Endothelial cell of umbilical vein (primary cell): ENCODE results near the gene EXOC7. TPM values are rescaled to one million over a fixed set of nuclear protein-coding genes. Genes with fewer than 3 reads are reported as not detected.

ENCODE experiments used
- BruUV-seq: library from RNA; stranded (reverse); fragments of 400-500 nt; replicated peaks from 2 replicates; lab custom pipeline; 2021; lab: Mats Ljungman, UMichigan
- CTCF ChIA-PET: fragments of 300-600, 350-600 bp; sonication (Branson Sonifier 250); formaldehyde crosslinking; loops from one replicate; lab custom pipeline; 2021; ENCODE audit warnings: antibody characterized with exemption, inconsistent platforms; lab: Charles Lee
- POLR2A ChIA-PET: fragments of 300-600, 350-600 bp; sonication (Branson Sonifier 250); formaldehyde crosslinking; loops from one replicate; lab custom pipeline; 2021; ENCODE audit warnings: antibody characterized with exemption, inconsistent platforms; lab: Charles Lee
- DNase-seq: peaks from one replicate; pipeline ENCODE4 v3.0.0-alpha.2; 2011; ENCODE audit warnings: low read depth, low spot score
- FAIRE-seq: peaks from 2 replicates; lab custom pipeline; 2011; peaks lifted over from hg19 to GRCh38; lab: Jason Lieb, UNC
- H2AFZ ChIP-seq: 2 replicates; pipeline ENCODE4 v1.6.0; 2012; ENCODE audit warnings: low read depth, low read length, control low read depth, inconsistent platforms
- H3K27ac ChIP-seq: 2 replicates; pipeline ENCODE4 v1.5.1; 2011; ENCODE audit warnings: low read depth, mild to moderate bottlenecking, control low read depth, low read length, moderate library complexity; ENCODE audit not compliant: insufficient read depth
- H3K27me3 ChIP-seq, 2 experiments: 2 replicates each; pipeline versions ENCODE4 v1.6.0 to v1.6.1; 2011; ENCODE audit warnings: low read length in 2 of 2, mixed read lengths in 1 of 2; ENCODE audit not compliant: control insufficient read depth in 2 of 2, insufficient read depth in 2 of 2
- H3K36me3 ChIP-seq, 2 experiments: 2 replicates in 1 of 2; 3 replicates in 1 of 2; pipeline ENCODE4 v1.5.1; 2011; ENCODE audit warnings: low read length in 2 of 2, mild to moderate bottlenecking in 1 of 2, moderate library complexity in 1 of 2; ENCODE audit not compliant: control insufficient read depth in 2 of 2, insufficient read depth in 2 of 2; ENCODE audit errors: extremely low read depth in 1 of 2
- H3K4me1 ChIP-seq: 3 replicates; pipeline ENCODE4 v1.5.1; 2011; ENCODE audit warnings: mild to moderate bottlenecking, low read length; ENCODE audit not compliant: control insufficient read depth, insufficient read depth; ENCODE audit errors: extremely low read depth
- H3K4me2 ChIP-seq: 2 replicates; pipeline ENCODE4 v1.6.1; 2011; ENCODE audit warnings: low read length, control low read depth, mixed read lengths; ENCODE audit not compliant: insufficient read depth
- H3K4me3 ChIP-seq, 3 experiments: fragments of 200-600 bp in 1 of 3; sonication (generic), shearing (Covaris generic) in 1 of 3; replicated peaks in 1 of 3; 2 replicates each; pipeline ENCODE4 v1.5.1; 2011 to 2016; ENCODE audit warnings: control low read depth in 3 of 3, low read length in 3 of 3, mild to moderate bottlenecking in 2 of 3, inconsistent platforms in 1 of 3, low read depth in 1 of 3, moderate library complexity in 1 of 3; ENCODE audit not compliant: insufficient read depth in 1 of 3
- H3K79me2 ChIP-seq: 2 replicates; pipeline ENCODE4 v1.6.0; 2012; ENCODE audit warnings: low read length, inconsistent platforms; ENCODE audit not compliant: control insufficient read depth, insufficient read depth
- H3K9ac ChIP-seq: replicated peaks from 2 replicates; pipeline ENCODE3; 2011; ENCODE audit warnings: low read length, control low read depth; ENCODE audit not compliant: insufficient read depth; ENCODE audit errors: extremely low read depth
- H3K9me1 ChIP-seq: replicated peaks from 3 replicates; pipeline ENCODE4 v1.6.0; 2011; ENCODE audit warnings: mild to moderate bottlenecking, low read length; ENCODE audit not compliant: control insufficient read depth, insufficient read depth; ENCODE audit errors: extremely low read depth
- H3K9me3 ChIP-seq: replicated peaks from 2 replicates; pipeline ENCODE4 v1.5.1; 2012; ENCODE audit warnings: low read length, inconsistent platforms; ENCODE audit not compliant: control insufficient read depth, insufficient read depth
- H4K20me1 ChIP-seq: replicated peaks from 2 replicates; pipeline ENCODE3; 2011; ENCODE audit warnings: mild to moderate bottlenecking, low read length; ENCODE audit not compliant: control insufficient read depth, insufficient read depth; ENCODE audit errors: extremely low read depth
- EZH2 ChIP-seq: IDR thresholded peaks from 2 replicates; pipeline ENCODE4 v1.6.1; 2012; ENCODE audit warnings: borderline replicate concordance, low read depth, mild to moderate bottlenecking, moderate library complexity, low read length, inconsistent platforms; ENCODE audit not compliant: severe bottlenecking
- JUN ChIP-seq: IDR thresholded peaks from 2 replicates; pipeline ENCODE4 v1.6.1; 2011; ENCODE audit warnings: borderline replicate concordance, low read depth; ENCODE audit not compliant: insufficient read length, insufficient read depth
- MYC ChIP-seq: IDR thresholded peaks from one replicate; pipeline ENCODE4 v1.6.1; 2011; ENCODE audit warnings: mild to moderate bottlenecking, low read depth, low read length
- dilution Hi-C: fragments of 300-500 bp; cut with MboI; formaldehyde crosslinking; loops from one replicate; pipeline ENCODE4 v1.15.0; 2019; ENCODE audit warnings: low sequenced_read_pairs; ENCODE audit not compliant: extremely low pct_ligation_motif_present
- intact Hi-C: fragments of 100-400 bp; cut with micrococcal nuclease; formaldehyde crosslinking; loops from one replicate; pipeline ENCODE4 v1.10.0; 2022
- polyA plus RNA-seq, 4 experiments: library from polyadenylated mRNA; depleted of rRNA in 3 of 4; stranded (reverse) in 3 of 4; unstranded in 1 of 4; fragments of >200 nt; gene quantifications; 2 replicates each; pipeline versions ENCODE4 v1.2.1 to v1.2.3, GENCODE V29; 2011 to 2012; ENCODE audit warnings: missing spikeins in 1 of 4
- total RNA-seq: library from RNA; stranded (reverse); gene quantifications from 2 replicates; pipeline ENCODE4 v1.2.3, GENCODE V29; 2021

The EXOC7 gene
- total and polyA plus RNA-seq, 2 donors (not counting 3 experiments of a cell fraction or from before 2014, with no cell fraction given) = 91.5 to 137 TPM

GRCh38 chr17:76085066-76085730 is 18.4 kb downstream of the EXOC7 start:
- ChIA-PET CTCF (no interaction called here), POLR2A (no interaction called here)
- no peak overlapping the region for H3K4me2 ChIP-seq
- H3K27ac ChIP-seq = no peak overlapping the region
- H3K9ac ChIP-seq = no peak overlapping the region
- TF ChIP-seq EZH2 (no peak), MYC (no peak), JUN (no peak)
- no peaks in the 10 kb centered on the region for H3K79me2 ChIP-seq
- no peak overlapping the region for H2AFZ ChIP-seq
- H3K4me1 ChIP-seq = no peaks in the 10 kb centered on the region
- no peaks in the 10 kb centered on the region for H4K20me1 ChIP-seq
- H3K9me1 ChIP-seq = no peaks in the 10 kb centered on the region
- no peak overlapping the region for H3K4me3 ChIP-seq
- dilution Hi-C loops (no loop called here), intact Hi-C loops (no loop called here)
- DNase-seq = no peak
- H3K9me3 ChIP-seq = no peaks in the 10 kb centered on the region
- FAIRE-seq = no peak
- no TSS peak for BruUV-seq
- peaks cover 4 to 69% of the 10 kb centered on the region in 2 experiments for H3K36me3 ChIP-seq
- H3K27me3 ChIP-seq = peaks cover 4 to 5% of the 10 kb centered on the region in 2 experiments

- TF ChIP-seq JUN = no peak
- H3K4me2 ChIP-seq = no peak overlapping the region
- no peak overlapping the region for H3K4me3 ChIP-seq
- no peaks in the 10 kb centered on the region for H4K20me1 ChIP-seq
- ChIA-PET CTCF (no interaction called here), POLR2A (interaction anchor here (0.5 kb wide), 1 partner anchor 183 kb away, joined by 3 read pairs; no protein-coding TSS in a partner anchor)
- peaks cover 0 to 56% of the 10 kb centered on the region in 2 experiments for H3K36me3 ChIP-seq
- H3K9me3 ChIP-seq = no peaks in the 10 kb centered on the region
- intact Hi-C loops = no loop called here
- no peak overlapping the region for H2AFZ ChIP-seq
- H3K4me1 ChIP-seq = no peaks in the 10 kb centered on the region
- DNase-seq = no peak
- no peaks in the 10 kb centered on the region for H3K9me1 ChIP-seq
- peaks cover 20% of the 10 kb centered on the region in 2 experiments for H3K27me3 ChIP-seq
- H3K79me2 ChIP-seq = no peaks in the 10 kb centered on the region
- no peak overlapping the region for H3K27ac ChIP-seq
- no TSS peak for BruUV-seq
- H3K9ac ChIP-seq = no peak overlapping the region
- no peak for FAIRE-seq
- dilution Hi-C loops = no loop called here
Measured at GRCh38 chr17:76083536-76084182, 19.9 kb downstream of the EXOC7 start.
